Peyer's patch (tissue), 4 donors: ENCODE measurements around the gene CXCL14.

Experiments used
- POLR2A ChIP-seq, 2 donors: fragments of 450-650 bp; IDR thresholded peaks; one replicate each; pipeline ENCODE4 v1.5.1; 2017; ENCODE audit warnings: antibody characterized with exemption in 2 of 2, mild to moderate bottlenecking in 2 of 2, moderate library complexity in 2 of 2
- TF ChIP-seq, protein P1 (sequence below), 6 experiments: fragments of 450-650 bp in 4 of 6; fragments of 200-600 bp in 2 of 6; sonication (generic) in 1 of 6; IDR thresholded peaks; one replicate each; pipeline ENCODE4 v1.5.1; 2017 to 2019; ENCODE audit warnings: antibody characterized with exemption in 6 of 6, mild to moderate bottlenecking in 3 of 6, moderate library complexity in 1 of 6

- TF ChIP-seq, protein P1, sequence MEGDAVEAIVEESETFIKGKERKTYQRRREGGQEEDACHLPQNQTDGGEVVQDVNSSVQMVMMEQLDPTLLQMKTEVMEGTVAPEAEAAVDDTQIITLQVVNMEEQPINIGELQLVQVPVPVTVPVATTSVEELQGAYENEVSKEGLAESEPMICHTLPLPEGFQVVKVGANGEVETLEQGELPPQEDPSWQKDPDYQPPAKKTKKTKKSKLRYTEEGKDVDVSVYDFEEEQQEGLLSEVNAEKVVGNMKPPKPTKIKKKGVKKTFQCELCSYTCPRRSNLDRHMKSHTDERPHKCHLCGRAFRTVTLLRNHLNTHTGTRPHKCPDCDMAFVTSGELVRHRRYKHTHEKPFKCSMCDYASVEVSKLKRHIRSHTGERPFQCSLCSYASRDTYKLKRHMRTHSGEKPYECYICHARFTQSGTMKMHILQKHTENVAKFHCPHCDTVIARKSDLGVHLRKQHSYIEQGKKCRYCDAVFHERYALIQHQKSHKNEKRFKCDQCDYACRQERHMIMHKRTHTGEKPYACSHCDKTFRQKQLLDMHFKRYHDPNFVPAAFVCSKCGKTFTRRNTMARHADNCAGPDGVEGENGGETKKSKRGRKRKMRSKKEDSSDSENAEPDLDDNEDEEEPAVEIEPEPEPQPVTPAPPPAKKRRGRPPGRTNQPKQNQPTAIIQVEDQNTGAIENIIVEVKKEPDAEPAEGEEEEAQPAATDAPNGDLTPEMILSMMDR (IDR thresholded peaks at IDR 0.05), result no peak
- no peak for TF ChIP-seq POLR2A (IDR thresholded peaks at IDR 0.05)
Measured at GRCh38 chr5:135584918-135585317, 6.1 kb upstream of the CXCL14 start.
